H1 (cell line): ENCODE measurements around the gene ZFTA. TPM values are rescaled to one million over a fixed set of nuclear protein-coding genes. Genes with fewer than 3 reads are reported as not detected.

ENCODE experiments used
- CTCF ChIA-PET: fragments of 300-600 bp; sonication (Branson Sonifier 250); formaldehyde crosslinking; loops from one replicate; lab custom pipeline; 2021; ENCODE audit not compliant: partially characterized antibody; lab: Charles Lee
- POLR2A ChIA-PET: fragments of 300-600 bp; sonication (Branson Sonifier 250); formaldehyde crosslinking; loops from one replicate; lab custom pipeline; 2021; ENCODE audit warnings: inconsistent platforms; ENCODE audit not compliant: partially characterized antibody; lab: Charles Lee
- DNase-seq, 2 experiments: peaks; one replicate each; pipeline versions ENCODE4 v3.0.0 to v3.0.0-alpha.2; 2010 to 2022; ENCODE audit warnings: low spot score in 2 of 2, low read depth in 1 of 2, mixed read lengths in 1 of 2
- FAIRE-seq: peaks from 2 replicates; lab custom pipeline; 2011; peaks lifted over from hg19 to GRCh38; lab: Jason Lieb, UNC
- H2AFZ ChIP-seq: 2 replicates; pipeline ENCODE4 v1.8.1; 2012; ENCODE audit warnings: low read length, inconsistent platforms
- H2AK5ac ChIP-seq: 2 replicates; pipeline ENCODE4 v1.6.1; 2013; ENCODE audit warnings: low read depth, low read length
- H2BK120ac ChIP-seq: replicated peaks from 2 replicates; pipeline ENCODE3; 2013; ENCODE audit warnings: low read depth, low read length, inconsistent platforms
- H2BK12ac ChIP-seq: 2 replicates; pipeline ENCODE4 v1.6.1; 2013; ENCODE audit warnings: low read depth, low read length
- H2BK15ac ChIP-seq: 2 replicates; pipeline ENCODE4 v1.6.1; 2013; ENCODE audit warnings: low read length
- H2BK20ac ChIP-seq: 2 replicates; pipeline ENCODE4 v1.6.1; 2013; ENCODE audit warnings: low read length
- H2BK5ac ChIP-seq: 2 replicates; pipeline ENCODE4 v1.6.1; 2013; ENCODE audit warnings: low read depth, low read length
- H3K14ac ChIP-seq: 2 replicates; pipeline ENCODE4 v1.6.1; 2013; ENCODE audit warnings: inconsistent platforms; ENCODE audit not compliant: insufficient read length
- H3K18ac ChIP-seq: 2 replicates; pipeline ENCODE4 v1.6.1; 2013; ENCODE audit warnings: low read length; ENCODE audit errors: extremely low read depth
- H3K23ac ChIP-seq: 2 replicates; pipeline ENCODE4 v1.6.1; 2013; ENCODE audit warnings: inconsistent platforms; ENCODE audit not compliant: insufficient read length
- H3K23me2 ChIP-seq: 2 replicates; pipeline ENCODE4 v1.6.1; 2013; ENCODE audit warnings: low read depth, low read length
- H3K27ac ChIP-seq: 2 replicates; pipeline ENCODE4 v1.6.1; 2011; ENCODE audit warnings: low read depth, low read length, inconsistent platforms
- H3K27me3 ChIP-seq, 4 experiments: replicated peaks in 1 of 4; 1 replicate in 1 of 4; 2 replicates in 3 of 4; pipeline versions ENCODE4 v1.6.1 to v1.8.1; 2011 to 2013; ENCODE audit warnings: low read length in 3 of 4, mild to moderate bottlenecking in 3 of 4, inconsistent platforms in 2 of 4, mixed read lengths in 2 of 4, moderate library complexity in 1 of 4; ENCODE audit not compliant: control insufficient read depth in 3 of 4, insufficient read depth in 3 of 4; ENCODE audit errors: extremely low read depth in 1 of 4
- H3K36me3 ChIP-seq, 4 experiments: 2 replicates each; pipeline versions ENCODE4 v1.6.1 to v1.8.1; 2011 to 2013; ENCODE audit warnings: mild to moderate bottlenecking in 4 of 4, low read length in 3 of 4, moderate library complexity in 2 of 4, control low read depth in 1 of 4, inconsistent platforms in 1 of 4; ENCODE audit not compliant: insufficient read depth in 4 of 4, control insufficient read depth in 2 of 4
- H3K4ac ChIP-seq: replicated peaks from 2 replicates; pipeline ENCODE3; 2013; ENCODE audit warnings: low read length, low read depth, mixed read lengths, inconsistent platforms; ENCODE audit not compliant: insufficient read length
- H3K4me1 ChIP-seq, 4 experiments: replicated peaks in 1 of 4; 1 replicate in 1 of 4; 2 replicates in 3 of 4; pipeline versions ENCODE4 v1.6.1 to v1.8.1; 2011 to 2013; ENCODE audit warnings: low read length in 3 of 4, inconsistent platforms in 2 of 4, mixed read lengths in 1 of 4; ENCODE audit not compliant: insufficient read depth in 4 of 4, control insufficient read depth in 3 of 4
- H3K4me2 ChIP-seq, 2 experiments: 2 replicates each; pipeline versions ENCODE4 v1.6.1 to v1.8.1; 2011 to 2013; ENCODE audit warnings: low read depth in 2 of 2, low read length in 2 of 2, control low read depth in 1 of 2, inconsistent platforms in 1 of 2, mild to moderate bottlenecking in 1 of 2; ENCODE audit not compliant: insufficient read depth in 1 of 2
- H3K4me3 ChIP-seq, 4 experiments: fragments of 200-600, 300-600 bp in 1 of 4; sonication (generic), shearing (Covaris generic), sonication (Bioruptor Twin) in 1 of 4; 2 replicates each; pipeline versions ENCODE4 v1.5.1 to v1.8.1; 2011 to 2016; ENCODE audit warnings: low read length in 4 of 4, low read depth in 3 of 4, control low read depth in 2 of 4, inconsistent platforms in 2 of 4, mild to moderate bottlenecking in 2 of 4, mixed read lengths in 1 of 4, moderate library complexity in 1 of 4; ENCODE audit not compliant: insufficient read depth in 2 of 4; ENCODE audit errors: extremely low read depth in 1 of 4
- H3K56ac ChIP-seq: replicated peaks from 2 replicates; pipeline ENCODE3; 2013; ENCODE audit warnings: low read depth, mild to moderate bottlenecking, mixed read lengths, low read length, inconsistent platforms; ENCODE audit not compliant: insufficient read length
- H3K79me1 ChIP-seq: 2 replicates; pipeline ENCODE4 v1.6.1; 2013; ENCODE audit warnings: low read depth, low read length, control low read depth
- H3K79me2 ChIP-seq, 2 experiments: 2 replicates each; pipeline versions ENCODE4 v1.6.1 to v1.8.1; 2012 to 2013; ENCODE audit warnings: low read length in 2 of 2, mild to moderate bottlenecking in 2 of 2, inconsistent platforms in 1 of 2; ENCODE audit not compliant: insufficient read depth in 2 of 2, control insufficient read depth in 1 of 2
- H3K9ac ChIP-seq, 4 experiments: replicated peaks in 1 of 4; 1 replicate in 1 of 4; 2 replicates in 3 of 4; pipeline versions ENCODE4 v1.6.1 to v1.8.1; 2011 to 2013; ENCODE audit warnings: low read depth in 3 of 4, low read length in 3 of 4, control low read depth in 2 of 4, mild to moderate bottlenecking in 2 of 4, moderate library complexity in 2 of 4, inconsistent platforms in 1 of 4; ENCODE audit errors: extremely low read depth in 1 of 4
- H3K9me3 ChIP-seq, 2 experiments: 2 replicates each; pipeline versions ENCODE4 v1.6.1 to v1.8.1; 2012 to 2013; ENCODE audit warnings: mild to moderate bottlenecking in 2 of 2, moderate library complexity in 2 of 2, control low read depth in 1 of 2, inconsistent platforms in 1 of 2, low read depth in 1 of 2, low read length in 1 of 2, mixed read lengths in 1 of 2; ENCODE audit not compliant: insufficient read depth in 2 of 2
- H4K20me1 ChIP-seq, 2 experiments: replicated peaks in 1 of 2; 2 replicates each; pipeline versions ENCODE3 to v1.8.1; 2011 to 2013; ENCODE audit warnings: inconsistent platforms in 2 of 2, low read length in 2 of 2, mild to moderate bottlenecking in 1 of 2; ENCODE audit not compliant: insufficient read depth in 2 of 2, control insufficient read depth in 1 of 2
- H4K5ac ChIP-seq: 2 replicates; pipeline ENCODE4 v1.6.1; 2013; ENCODE audit warnings: low read length, low read depth, mixed read lengths, inconsistent platforms; ENCODE audit not compliant: insufficient read length
- H4K8ac ChIP-seq: 2 replicates; pipeline ENCODE4 v1.8.0; 2013; ENCODE audit warnings: mild to moderate bottlenecking, moderate library complexity, low read length, inconsistent platforms; ENCODE audit not compliant: insufficient read depth; ENCODE audit errors: extremely low read depth
- H4K91ac ChIP-seq: replicated peaks from 2 replicates; pipeline ENCODE3; 2013; ENCODE audit warnings: low read length, mixed read lengths, inconsistent platforms; ENCODE audit not compliant: insufficient read length
- GABPA ChIP-seq: IDR thresholded peaks from 2 replicates; pipeline ENCODE4 v1.6.1; 2011; ENCODE audit warnings: mild to moderate bottlenecking, low read length, moderate library complexity, borderline replicate concordance; ENCODE audit not compliant: insufficient read depth
- NANOG ChIP-seq: IDR thresholded peaks from 2 replicates; pipeline ENCODE4 v1.6.1; 2011; ENCODE audit warnings: low read length, low read depth, mild to moderate bottlenecking, inconsistent platforms; ENCODE audit not compliant: insufficient read depth, poor library complexity, severe bottlenecking
- SAP30 ChIP-seq: fragments of 300-600 bp; sonication (generic); IDR thresholded peaks from 2 replicates; pipeline ENCODE4 v1.7.1; 2012; ENCODE audit warnings: low read length, moderate library complexity, mild to moderate bottlenecking, inconsistent platforms; ENCODE audit not compliant: insufficient read depth, insufficient replicate concordance
- ZNF274 ChIP-seq: IDR thresholded peaks from 2 replicates; pipeline ENCODE4 v1.7.0; 2012; ENCODE audit warnings: low read length, borderline replicate concordance; ENCODE audit errors: extremely low read depth
- WGBS, 2 experiments: shearing (Covaris generic) in 1 of 2; methylation state at CpG; one replicate each; pipeline versions ENCODE4 v1.1.6 to v1.1.7; 2013 to 2015; ENCODE audit warnings: low lambda C conversion rate in 2 of 2, mixed read lengths in 2 of 2, inconsistent platforms in 1 of 2, low coverage in 1 of 2, missing lambda C conversion rate in 1 of 2; ENCODE audit not compliant: insufficient replicate concordance in 2 of 2, insufficient coverage in 1 of 2, insufficient read length in 1 of 2; ENCODE audit errors: extremely low coverage in 1 of 2, missing lambda C conversion rate in 1 of 2; 5-methylcytosine and 5-hydroxymethylcytosine counted together
- polyA plus RNA-seq, 7 experiments: library from polyadenylated mRNA; depleted of rRNA in 3 of 7; stranded (reverse) in 5 of 7; unstranded in 2 of 7; fragments of >200 nt in 5 of 7; fragments of 200-250 nt in 2 of 7; gene quantifications; 1 replicate in 5 of 7; 2 replicates in 1 of 7; 4 replicates in 1 of 7; pipeline versions ENCODE4 v1.2.1 to v1.2.3, GENCODE V29; 2011 to 2013; ENCODE audit warnings: missing spikeins in 2 of 7, mixed read lengths in 2 of 7
- total RNA-seq: library from RNA; stranded (reverse); fragmentation: NEBNext Ultra II Directional; extraction: Animal tissue kit (Norgen Biotek cat#: 25700); gene quantifications from 2 replicates; pipeline ENCODE4 v1.2.1, GENCODE V29; 2021

ZFTA gene
- total and polyA plus RNA-seq, 2 of the 8 experiments (the other 6 are each of a cell fraction or from before 2014, with no cell fraction given), result 9.5 to 34.0 TPM

GRCh38 chr11:63767267-63767564, 1.4 kb downstream of the ZFTA start:
- H3K36me3 ChIP-seq, result peaks cover 0 to 7% (median 0%) of the 10 kb centered on the region in 4 experiments; a peak in 2 of 8 replicates
- no peak overlapping the region for H2BK120ac ChIP-seq
- ChIA-PET CTCF (interaction anchor here (0.6 to 2.7 kb wide), 14 partner anchors 12 to 288 kb away, joined by 3 to 9 read pairs (median 5); no protein-coding TSS in a partner anchor), POLR2A (interaction anchor here (0.9 to 6.8 kb wide), 18 partner anchors 12 to 778 kb away, joined by 3 to 73 read pairs (median 5); partner anchors contain the start of genes ATL3, RCOR2 and SPINDOC)
- FAIRE-seq (no peak), DNase-seq (no peak)
- no peak overlapping the region for H2BK15ac ChIP-seq
- H3K27me3 ChIP-seq, result peaks cover 0 to 16% (median 13%) of the 10 kb centered on the region in 4 experiments; a peak in 6 of 7 replicates
- H3K18ac ChIP-seq, result no peak overlapping the region
- peak overlapping the region; percentile 72 to 93 for H3K4me2 ChIP-seq
- H2BK20ac ChIP-seq, result no peak overlapping the region
- H2AK5ac ChIP-seq, result no peak overlapping the region
- peaks cover 0 to 31% of the 10 kb centered on the region in 2 experiments; a peak in 2 of 4 replicates for H3K79me2 ChIP-seq
- no peak overlapping the region; a peak in 1 of 7 replicates for H3K9ac ChIP-seq
- no peak overlapping the region for H3K14ac ChIP-seq
- TF ChIP-seq GABPA (no peak), ZNF274 (no peak), NANOG (no peak), SAP30 (no peak)
- H3K27ac ChIP-seq, result no peak overlapping the region
- no peak overlapping the region for H4K5ac ChIP-seq
- 31% methylated on average over 4 of the region's 4 CpGs; no CpG with 5 or more reads in 1 of the 2 experiments for whole genome bisulfite sequencing, 2 experiments
- H3K9me3 ChIP-seq, result no peaks in the 10 kb centered on the region
- H3K4ac ChIP-seq, result no peak overlapping the region
- H3K79me1 ChIP-seq, result peaks cover 9% of the 10 kb centered on the region
- no peak overlapping the region for H4K91ac ChIP-seq
- H2AFZ ChIP-seq, result no peak overlapping the region
- H3K23me2 ChIP-seq, result peaks cover 11% of the 10 kb centered on the region
- no peak overlapping the region for H2BK5ac ChIP-seq
- no peak overlapping the region for H4K8ac ChIP-seq
- H3K56ac ChIP-seq, result no peak overlapping the region
- peaks cover 12 to 13% of the 10 kb centered on the region in 2 experiments for H4K20me1 ChIP-seq
- H3K4me1 ChIP-seq, result peaks cover 5 to 33% (median 26%) of the 10 kb centered on the region in 4 experiments
- H3K4me3 ChIP-seq, result peak overlapping the region; percentile 57 to 96 (median 82); a peak in 7 of 8 replicates
- no peak overlapping the region for H3K23ac ChIP-seq
- no peak overlapping the region for H2BK12ac ChIP-seq
